Activated CD4-positive, alpha-beta T cell treated with anti-CD3 and anti-CD28 coated beads, Interleukin-2, amount 10 ng/mL, durations not matched to agents 24 days and 14 days (primary cell): ENCODE data around the gene COL4A2. TPM values are rescaled to one million over a fixed set of nuclear protein-coding genes. Genes with fewer than 3 reads are reported as not detected.
"Not testable (repeated sequence)": the region's sequence is repeated elsewhere in the genome, so short reads cannot be mapped to it uniquely, and the experiment has no call there.

Source experiments
- DNase-seq: peaks from one replicate; pipeline ENCODE4 v3.0.0; 2022
- H3K27ac Mint-ChIP-seq: one replicate; pipeline ENCODE4 v1.8.0; 2022; ENCODE audit warnings: mild to moderate bottlenecking, mixed read lengths
- H3K27me3 Mint-ChIP-seq: one replicate; pipeline ENCODE4 v1.8.0; 2022; ENCODE audit warnings: mixed read lengths
- H3K36me3 Mint-ChIP-seq: one replicate; pipeline ENCODE4 v1.8.0; 2022; ENCODE audit warnings: low read depth, mild to moderate bottlenecking, mixed read lengths
- H3K4me1 Mint-ChIP-seq: one replicate; pipeline ENCODE4 v1.8.0; 2021; ENCODE audit warnings: mixed read lengths
- H3K4me3 Mint-ChIP-seq: one replicate; pipeline ENCODE4 v1.8.0; 2022; ENCODE audit warnings: mild to moderate bottlenecking, moderate library complexity, mixed read lengths
- H3K9me3 Mint-ChIP-seq: one replicate; pipeline ENCODE4 v1.8.0; 2021; ENCODE audit warnings: mixed read lengths
- intact Hi-C: fragments of 100-400 bp; cut with micrococcal nuclease; formaldehyde crosslinking; loops from one replicate; pipeline ENCODE4 v1.15.1; 2023
- total RNA-seq: library from RNA; stranded (reverse); gene quantifications from 2 replicates; pipeline ENCODE4 v1.2.3, GENCODE V29; 2022

COL4A2 gene
- total RNA-seq, 1 donor from 2014 or later: not detected

- H3K36me3 Mint-ChIP-seq, H3K27ac Mint-ChIP-seq, H3K4me1 Mint-ChIP-seq, DNase-seq, intact Hi-C loops, H3K27me3 Mint-ChIP-seq, H3K9me3 Mint-ChIP-seq, H3K4me3 Mint-ChIP-seq: not testable (repeated sequence)
Observed at GRCh38 chr13:110497896-110498295, 190.8 kb downstream of the COL4A2 start.

- H3K9me3 Mint-ChIP-seq: no peaks in the 10 kb centered on the region
- no peaks in the 10 kb centered on the region for H3K36me3 Mint-ChIP-seq
- H3K27me3 Mint-ChIP-seq: no peaks in the 10 kb centered on the region
- no peak for DNase-seq
- intact Hi-C loops: no loop called here
- no peaks in the 10 kb centered on the region for H3K4me1 Mint-ChIP-seq
- no peak overlapping the region for H3K27ac Mint-ChIP-seq
- H3K4me3 Mint-ChIP-seq: no peak overlapping the region
Observed at GRCh38 chr13:110498327-110498726, 191.2 kb downstream of the COL4A2 start.

DNA sequence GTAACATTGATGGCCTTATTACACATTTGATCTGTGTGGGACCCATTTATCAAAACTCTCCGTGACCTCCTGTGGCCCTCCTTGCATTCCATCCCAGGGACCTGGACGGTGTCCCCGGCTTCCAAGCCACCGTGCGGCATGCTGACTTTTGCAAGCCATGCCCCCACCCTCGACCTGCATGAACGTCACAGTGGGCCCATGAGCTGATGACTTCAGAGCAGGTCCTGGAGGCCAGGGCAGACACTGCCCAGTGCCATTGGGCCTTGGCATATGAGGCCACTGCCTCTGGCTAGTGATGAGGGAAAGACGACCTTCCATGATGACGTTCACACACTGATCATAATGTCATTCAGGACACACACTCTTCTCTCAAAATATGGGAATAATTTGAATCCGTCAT, 191.7 kb downstream of the COL4A2 start:
- Mint-ChIP-seq H3K4me1 (no peaks in the 10 kb centered on the region), H3K36me3 (no peaks in the 10 kb centered on the region), H3K27ac (no peak overlapping the region), H3K4me3 (no peak overlapping the region), H3K27me3 (no peaks in the 10 kb centered on the region), H3K9me3 (no peaks in the 10 kb centered on the region)
- no peak for DNase-seq
- intact Hi-C loops: no loop called here

DNA sequence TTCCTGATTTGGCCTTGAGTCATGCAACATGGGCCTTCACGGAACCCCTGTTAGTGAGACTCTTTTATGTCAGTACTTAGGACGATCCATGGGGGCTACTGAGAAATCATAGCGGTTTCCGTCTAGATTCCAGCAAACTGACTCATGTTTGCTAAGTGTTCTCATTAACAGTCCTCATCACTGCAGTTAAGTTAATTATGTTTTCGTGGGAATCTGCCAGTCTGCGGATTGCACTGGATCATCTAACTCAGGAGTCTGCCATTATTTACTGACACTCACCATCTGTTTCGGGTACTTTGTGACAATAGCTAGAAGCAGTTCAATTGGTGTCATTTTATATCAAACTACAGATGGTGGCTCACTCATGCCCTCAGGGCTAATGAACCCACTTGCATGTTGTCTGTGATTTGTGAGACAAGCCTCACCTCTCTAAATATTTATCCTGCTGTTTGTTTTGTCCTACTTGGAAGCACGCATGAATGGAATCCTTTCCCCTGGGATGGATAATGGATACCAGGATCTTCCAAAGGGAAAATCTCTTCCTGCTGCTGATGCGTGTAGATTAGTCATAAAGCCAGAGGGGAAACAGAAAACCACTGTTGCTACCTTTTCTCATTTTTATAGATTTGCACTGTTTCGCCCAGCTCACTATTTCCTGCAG, 192.7 kb downstream of the COL4A2 start:
- Mint-ChIP-seq H3K9me3 (no peaks in the 10 kb centered on the region), H3K4me3 (no peak overlapping the region), H3K4me1 (no peaks in the 10 kb centered on the region), H3K36me3 (no peaks in the 10 kb centered on the region), H3K27ac (no peak overlapping the region), H3K27me3 (no peaks in the 10 kb centered on the region)
- intact Hi-C loops: no loop called here
- DNase-seq: no peak

DNA sequence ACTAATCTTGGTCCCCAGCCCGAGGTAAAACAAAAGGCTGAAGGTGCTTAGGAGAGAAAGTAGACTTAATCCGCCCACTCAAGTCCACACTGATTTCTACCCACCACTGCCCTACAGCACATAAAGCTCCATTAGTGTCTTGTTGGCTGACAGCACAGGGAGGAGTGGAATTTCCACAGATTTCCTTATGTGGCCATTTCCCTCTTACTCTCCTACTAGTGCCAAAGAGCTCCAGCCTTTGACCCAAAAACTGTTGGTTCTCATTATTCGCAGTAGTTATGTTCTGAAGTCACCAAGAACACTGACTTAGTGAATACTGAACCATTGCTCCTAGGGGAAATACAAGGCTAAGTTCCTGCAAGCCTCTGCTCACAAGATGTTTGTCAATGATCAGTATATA, 193.3 kb downstream of the COL4A2 start:
- no peak for DNase-seq
- H3K4me3 Mint-ChIP-seq: no peak overlapping the region

GRCh38 chr13:110501188-110501587, 194.1 kb downstream of the COL4A2 start:
- DNase-seq: no peak
- intact Hi-C loops: no loop called here
- Mint-ChIP-seq H3K36me3 (no peaks in the 10 kb centered on the region), H3K4me3 (no peak overlapping the region), H3K27ac (no peak overlapping the region), H3K27me3 (no peaks in the 10 kb centered on the region), H3K4me1 (no peaks in the 10 kb centered on the region), H3K9me3 (no peaks in the 10 kb centered on the region)

More for the DNA sequence above, 193.3 kb downstream of the COL4A2 start:
- H3K4me1 Mint-ChIP-seq: no peaks in the 10 kb centered on the region
- no peak overlapping the region for H3K27ac Mint-ChIP-seq
- no peaks in the 10 kb centered on the region for H3K9me3 Mint-ChIP-seq
- H3K36me3 Mint-ChIP-seq: no peaks in the 10 kb centered on the region
- intact Hi-C loops: no loop called here
- H3K27me3 Mint-ChIP-seq: no peaks in the 10 kb centered on the region

DNA sequence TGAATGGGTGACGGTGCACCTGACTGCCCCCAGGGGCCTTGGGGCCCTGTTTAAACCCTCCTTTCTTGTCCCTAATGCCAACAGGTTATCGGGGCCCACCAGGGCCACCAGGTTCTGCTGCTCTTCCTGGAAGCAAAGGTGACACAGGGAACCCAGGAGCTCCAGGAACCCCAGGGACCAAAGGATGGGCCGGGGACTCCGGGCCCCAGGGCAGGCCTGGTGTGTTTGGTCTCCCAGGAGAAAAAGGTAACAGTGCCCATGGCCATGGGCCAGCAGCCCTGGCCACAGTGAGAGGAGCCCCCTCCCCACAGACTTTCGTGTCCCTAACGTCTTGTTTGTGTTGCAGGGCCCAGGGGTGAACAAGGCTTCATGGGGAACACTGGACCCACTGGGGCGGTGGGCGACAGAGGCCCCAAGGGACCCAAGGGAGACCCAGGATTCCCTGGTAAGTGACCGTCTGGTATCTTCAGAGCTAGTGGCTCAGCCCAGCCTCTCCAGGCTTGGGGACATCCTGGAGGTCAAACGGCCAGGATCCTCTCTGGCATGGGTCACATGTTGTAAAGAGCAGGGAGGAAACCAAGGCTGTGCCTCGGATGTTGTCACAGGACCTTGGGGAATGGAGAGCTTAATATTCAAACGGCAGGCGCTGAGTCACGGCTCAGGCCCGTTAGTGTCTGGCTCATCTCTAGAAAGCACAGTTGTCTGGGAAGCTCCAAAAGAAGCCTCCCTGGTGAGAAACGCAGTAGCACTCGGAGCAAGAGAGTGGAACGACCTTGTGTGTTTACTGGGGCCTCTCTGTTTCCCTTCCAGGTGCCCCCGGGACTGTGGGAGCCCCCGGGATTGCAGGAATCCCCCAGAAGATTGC, 196.2 kb downstream of the COL4A2 start:
- DNase-seq: no peak
- Mint-ChIP-seq H3K9me3 (no peaks in the 10 kb centered on the region), H3K36me3 (no peaks in the 10 kb centered on the region), H3K27me3 (no peaks in the 10 kb centered on the region), H3K4me3 (no peak overlapping the region), H3K4me1 (no peaks in the 10 kb centered on the region), H3K27ac (no peak overlapping the region)
- intact Hi-C loops: no loop called here

- no peak overlapping the region for H3K27ac Mint-ChIP-seq
- intact Hi-C loops: no loop called here
- DNase-seq: no peak
- no peaks in the 10 kb centered on the region for H3K36me3 Mint-ChIP-seq
- H3K27me3 Mint-ChIP-seq: no peaks in the 10 kb centered on the region
- no peaks in the 10 kb centered on the region for H3K9me3 Mint-ChIP-seq
- H3K4me1 Mint-ChIP-seq: no peaks in the 10 kb centered on the region
- H3K4me3 Mint-ChIP-seq: no peak overlapping the region
Observed at GRCh38 chr13:110503979-110504499, 197.0 kb downstream of the COL4A2 start.

- no peak for DNase-seq
- H3K4me3 Mint-ChIP-seq: no peak overlapping the region
- H3K27me3 Mint-ChIP-seq: no peaks in the 10 kb centered on the region
- no peak overlapping the region for H3K27ac Mint-ChIP-seq
- no peaks in the 10 kb centered on the region for H3K4me1 Mint-ChIP-seq
- no peaks in the 10 kb centered on the region for H3K9me3 Mint-ChIP-seq
- intact Hi-C loops: no loop called here
- H3K36me3 Mint-ChIP-seq: no peaks in the 10 kb centered on the region
Observed at GRCh38 chr13:110505594-110505993, 198.5 kb downstream of the COL4A2 start.

GRCh38 chr13:110506396-110506795, 199.3 kb downstream of the COL4A2 start:
- Mint-ChIP-seq H3K4me3 (no peak overlapping the region), H3K27me3 (no peaks in the 10 kb centered on the region), H3K4me1 (no peaks in the 10 kb centered on the region), H3K36me3 (no peaks in the 10 kb centered on the region), H3K27ac (no peak overlapping the region), H3K9me3 (no peaks in the 10 kb centered on the region)
- intact Hi-C loops: no loop called here
- no peak for DNase-seq

DNA sequence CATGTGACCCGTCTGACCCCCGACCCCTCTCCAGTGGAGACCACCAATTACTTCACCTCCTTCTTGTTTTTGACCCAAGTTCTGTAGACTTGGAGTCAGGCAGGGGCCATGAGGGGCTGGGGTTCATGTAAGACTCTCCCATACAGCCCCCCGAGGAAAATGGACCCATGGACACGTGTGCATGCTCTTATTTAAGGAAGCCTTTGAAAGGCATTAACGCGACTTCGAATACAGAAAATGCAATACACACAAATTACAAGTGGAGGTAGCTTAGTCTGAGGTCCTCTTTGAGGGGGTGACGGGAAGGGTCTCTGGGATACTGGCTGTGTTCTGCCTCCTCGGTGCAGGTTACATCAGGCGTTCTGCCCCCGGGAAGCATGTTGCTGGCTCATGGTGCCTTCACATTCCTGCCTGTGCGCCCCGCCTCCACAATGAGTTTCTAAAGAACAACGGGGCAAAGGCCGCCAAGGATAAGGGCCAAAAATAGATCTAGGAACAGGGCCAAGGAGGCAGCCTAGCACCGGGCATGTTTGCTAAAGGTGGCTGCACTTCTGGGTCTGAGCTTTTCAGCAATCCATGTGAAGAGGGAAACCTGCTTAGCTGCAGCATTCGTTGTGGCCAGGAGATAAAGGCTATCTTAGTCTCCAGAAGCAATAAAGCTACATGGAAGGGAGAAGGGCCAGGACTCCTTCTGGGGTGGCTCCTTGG, 199.9 kb downstream of the COL4A2 start:
- intact Hi-C loops: no loop called here
- H3K4me3 Mint-ChIP-seq: no peak overlapping the region
- no peak for DNase-seq
- no peaks in the 10 kb centered on the region for H3K27me3 Mint-ChIP-seq
- H3K27ac Mint-ChIP-seq: no peak overlapping the region
- H3K36me3 Mint-ChIP-seq: no peaks in the 10 kb centered on the region
- H3K9me3 Mint-ChIP-seq: no peaks in the 10 kb centered on the region
- no peaks in the 10 kb centered on the region for H3K4me1 Mint-ChIP-seq

- H3K27ac Mint-ChIP-seq: no peak overlapping the region
- H3K4me3 Mint-ChIP-seq: no peak overlapping the region
- no peaks in the 10 kb centered on the region for H3K36me3 Mint-ChIP-seq
- no peaks in the 10 kb centered on the region for H3K27me3 Mint-ChIP-seq
- no peak for DNase-seq
- intact Hi-C loops: no loop called here
- no peaks in the 10 kb centered on the region for H3K4me1 Mint-ChIP-seq
- H3K9me3 Mint-ChIP-seq: no peaks in the 10 kb centered on the region
Observed at GRCh38 chr13:110507678-110508381, 200.7 kb downstream of the COL4A2 start.

DNA sequence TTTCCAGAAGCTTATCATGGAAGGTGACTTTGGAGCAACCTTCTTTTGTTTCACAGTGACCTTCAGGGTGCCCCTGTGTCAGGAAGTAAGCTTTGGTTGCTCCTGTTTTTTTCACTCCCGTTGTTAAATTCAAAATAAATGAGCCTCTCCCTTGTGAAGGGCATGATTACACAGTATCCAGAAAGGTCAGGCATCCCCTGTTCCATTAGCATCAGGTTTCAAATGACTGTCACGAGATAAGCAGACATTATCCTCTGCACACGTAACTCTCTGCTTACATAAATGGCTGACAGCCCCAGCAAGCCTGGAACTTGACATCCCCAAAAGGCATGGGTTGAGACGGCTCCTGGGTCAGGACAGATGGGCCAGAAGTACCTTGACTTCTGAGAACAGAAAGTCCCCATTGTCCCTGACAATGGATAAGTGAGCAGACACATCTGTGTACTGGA, 202.4 kb downstream of the COL4A2 start:
- no peaks in the 10 kb centered on the region for H3K36me3 Mint-ChIP-seq
- no peak overlapping the region for H3K4me3 Mint-ChIP-seq
- H3K9me3 Mint-ChIP-seq: no peaks in the 10 kb centered on the region
- no peak overlapping the region for H3K27ac Mint-ChIP-seq
- H3K27me3 Mint-ChIP-seq: no peaks in the 10 kb centered on the region
- H3K4me1 Mint-ChIP-seq: no peaks in the 10 kb centered on the region
- no peak for DNase-seq
- intact Hi-C loops: no loop called here
